GM20000 (cell line): ENCODE results near the gene PRKCG.

Experiments
- DNase-seq: peaks from one replicate; pipeline ENCODE4 v3.0.0; 2012; ENCODE audit warnings: low spot score
- TF ChIP-seq, protein P1 (sequence below): IDR thresholded peaks from 2 replicates; pipeline ENCODE4 v1.5.1; 2012; ENCODE audit warnings: mild to moderate bottlenecking, control low read depth; ENCODE audit errors: extremely low read depth, missing control alignments

Gene PRKCG

GRCh38 chr19:53904909-53905308 lies 22.9 kb downstream of the PRKCG start:
- TF ChIP-seq, protein P1, sequence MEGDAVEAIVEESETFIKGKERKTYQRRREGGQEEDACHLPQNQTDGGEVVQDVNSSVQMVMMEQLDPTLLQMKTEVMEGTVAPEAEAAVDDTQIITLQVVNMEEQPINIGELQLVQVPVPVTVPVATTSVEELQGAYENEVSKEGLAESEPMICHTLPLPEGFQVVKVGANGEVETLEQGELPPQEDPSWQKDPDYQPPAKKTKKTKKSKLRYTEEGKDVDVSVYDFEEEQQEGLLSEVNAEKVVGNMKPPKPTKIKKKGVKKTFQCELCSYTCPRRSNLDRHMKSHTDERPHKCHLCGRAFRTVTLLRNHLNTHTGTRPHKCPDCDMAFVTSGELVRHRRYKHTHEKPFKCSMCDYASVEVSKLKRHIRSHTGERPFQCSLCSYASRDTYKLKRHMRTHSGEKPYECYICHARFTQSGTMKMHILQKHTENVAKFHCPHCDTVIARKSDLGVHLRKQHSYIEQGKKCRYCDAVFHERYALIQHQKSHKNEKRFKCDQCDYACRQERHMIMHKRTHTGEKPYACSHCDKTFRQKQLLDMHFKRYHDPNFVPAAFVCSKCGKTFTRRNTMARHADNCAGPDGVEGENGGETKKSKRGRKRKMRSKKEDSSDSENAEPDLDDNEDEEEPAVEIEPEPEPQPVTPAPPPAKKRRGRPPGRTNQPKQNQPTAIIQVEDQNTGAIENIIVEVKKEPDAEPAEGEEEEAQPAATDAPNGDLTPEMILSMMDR = no peak
- no peak for DNase-seq

DNA sequence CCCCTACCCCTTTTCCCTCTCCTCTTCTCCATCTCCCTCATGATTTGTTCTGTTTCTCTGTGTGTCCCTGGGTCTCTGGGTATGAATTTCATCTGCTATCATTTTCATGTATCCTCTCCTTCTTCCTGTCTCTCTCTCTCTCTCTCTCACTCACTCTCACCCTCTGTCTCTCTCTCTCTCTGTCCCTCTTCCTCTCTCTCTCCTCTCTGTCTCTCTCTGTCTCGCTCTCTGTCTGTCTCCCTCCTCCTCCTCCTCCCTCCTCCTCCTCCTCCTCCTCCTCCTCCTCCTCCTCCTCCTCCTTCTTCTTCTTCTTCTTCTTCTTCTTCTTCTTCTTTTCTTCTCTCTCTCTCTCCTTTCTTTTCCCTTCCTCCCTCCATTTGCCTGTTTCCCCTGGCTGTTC lies 23.8 kb downstream of the PRKCG start:
- DNase-seq = no peak
- TF ChIP-seq, protein P1 = no peak

GRCh38 chr19:53906211-53907192 lies 24.5 kb downstream of the PRKCG start:
- TF ChIP-seq, protein P1 = peak; percentile 44
- peak; percentile 86 for DNase-seq

DNA sequence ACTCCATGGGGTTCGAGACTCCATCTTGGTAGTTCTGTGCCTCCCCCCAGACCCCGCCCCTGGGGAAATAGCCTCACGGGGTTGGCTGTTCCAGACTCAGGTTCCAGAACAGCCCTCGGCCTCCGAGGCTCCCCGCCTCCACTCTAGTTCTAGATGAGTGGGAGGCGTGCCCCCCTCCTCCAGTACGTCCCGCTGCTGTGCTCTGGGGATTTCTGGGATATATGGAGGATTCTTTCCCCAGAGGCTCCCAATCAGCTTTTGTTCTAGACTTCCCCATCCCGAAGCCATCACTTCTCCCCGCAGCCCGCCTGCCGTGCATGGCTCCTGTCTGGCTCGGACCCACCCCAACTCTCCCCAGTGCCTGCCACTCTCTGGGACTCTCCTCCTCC lies 25.2 kb downstream of the PRKCG start:
- DNase-seq = no peak
- TF ChIP-seq, protein P1 = no peak

DNA sequence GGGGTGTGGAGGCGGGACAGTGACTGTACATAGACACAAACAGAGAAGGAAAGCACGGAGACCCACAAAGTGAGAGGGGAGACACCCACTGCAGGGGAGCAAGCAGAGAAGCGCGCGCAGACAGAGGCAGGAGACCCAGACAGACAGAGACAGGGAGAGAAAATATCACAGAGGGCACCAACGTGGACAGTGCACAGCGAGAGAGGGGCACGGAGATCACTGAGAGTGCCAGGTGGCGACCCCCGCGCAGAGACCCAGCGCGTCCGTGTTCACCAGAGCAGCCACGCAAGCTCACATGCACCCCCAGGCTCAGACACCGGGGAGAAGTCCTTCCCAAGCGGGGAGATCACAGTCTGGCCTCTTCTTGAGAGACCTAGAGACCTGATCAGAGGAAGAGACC lies 25.7 kb downstream of the PRKCG start:
- TF ChIP-seq, protein P1 = no peak
- no peak for DNase-seq

- DNase-seq = peak; percentile 75
These were observed 26.3 kb downstream of the PRKCG start for GRCh38 chr19:53908106-53908934.

More at GRCh38 chr19:53908106-53908934, 26.3 kb downstream of the PRKCG start:
- TF ChIP-seq, protein P1 = no peak
